NCI-H2029 (cell line): ENCODE results near the gene CMSS1.
"Not testable (repeated sequence)": the region's sequence is repeated elsewhere in the genome, so short reads cannot be mapped to it uniquely, and the experiment has no call there.

Experiments
- DNase-seq: peaks from one replicate; lab custom pipeline; 2025; lab: John Stamatoyannopoulos, UW

The CMSS1 gene

GRCh38 chr3:100229188-100229587, 411.5 kb downstream of the CMSS1 start:
- not testable (repeated sequence) for DNase-seq

GRCh38 chr3:100230710-100231109, 413.0 kb downstream of the CMSS1 start:
- no peak for DNase-seq
